Rectal smooth muscle tissue (tissue), 1 donor: ENCODE results near the gene DZIP1L.
A peak's percentile ranks its signal among the peaks of the same experiment; 100 is the strongest.

Source experiments
- H3K27ac ChIP-seq: one replicate; pipeline ENCODE4 v1.7.0; 2013; ENCODE audit warnings: low read depth, low read length, inconsistent platforms
- H3K27me3 ChIP-seq: one replicate; pipeline ENCODE4 v1.7.0; 2013; ENCODE audit warnings: low read length; ENCODE audit not compliant: control insufficient read depth, insufficient read depth
- H3K36me3 ChIP-seq: one replicate; pipeline ENCODE4 v1.7.0; 2013; ENCODE audit warnings: low read length; ENCODE audit not compliant: control insufficient read depth, insufficient read depth
- H3K4me1 ChIP-seq: one replicate; pipeline ENCODE4 v1.7.0; 2013; ENCODE audit warnings: low read length; ENCODE audit not compliant: control insufficient read depth, insufficient read depth
- H3K4me3 ChIP-seq: one replicate; pipeline ENCODE4 v1.7.0; 2013; ENCODE audit warnings: low read length
- H3K9ac ChIP-seq: one replicate; pipeline ENCODE4 v1.7.0; 2013; ENCODE audit warnings: low read length

DZIP1L gene

GRCh38 chr3:138062037-138062436 lies 53.4 kb downstream of the DZIP1L start:
- no peak overlapping the region for H3K4me3 ChIP-seq
- H3K27ac ChIP-seq = no peak overlapping the region
- H3K27me3 ChIP-seq = no peaks in the 10 kb centered on the region
- H3K4me1 ChIP-seq = no peaks in the 10 kb centered on the region
- no peak overlapping the region for H3K9ac ChIP-seq
- peaks cover 7% of the 10 kb centered on the region for H3K36me3 ChIP-seq

- no peak overlapping the region for H3K9ac ChIP-seq
- no peak overlapping the region for H3K4me3 ChIP-seq
- H3K27me3 ChIP-seq = no peaks in the 10 kb centered on the region
- no peak overlapping the region for H3K27ac ChIP-seq
- no peaks in the 10 kb centered on the region for H3K4me1 ChIP-seq
- peaks cover 7% of the 10 kb centered on the region for H3K36me3 ChIP-seq
These were observed 54.6 kb downstream of the DZIP1L start for GRCh38 chr3:138060792-138061191.

- no peak overlapping the region for H3K9ac ChIP-seq
- H3K27ac ChIP-seq = peak overlapping the region; percentile 21
- H3K36me3 ChIP-seq = no peaks in the 10 kb centered on the region
- no peaks in the 10 kb centered on the region for H3K27me3 ChIP-seq
- no peaks in the 10 kb centered on the region for H3K4me1 ChIP-seq
- H3K4me3 ChIP-seq = no peak overlapping the region
These were observed 56.1 kb downstream of the DZIP1L start for GRCh38 chr3:138059261-138059660.

- Histone ChIP-seq H3K9ac (no peak overlapping the region), H3K36me3 (peaks cover 3% of the 10 kb centered on the region), H3K4me1 (no peaks in the 10 kb centered on the region), H3K4me3 (no peak overlapping the region), H3K27ac (no peak overlapping the region), H3K27me3 (no peaks in the 10 kb centered on the region)
These were observed 58.0 kb downstream of the DZIP1L start for GRCh38 chr3:138057384-138057783.

GRCh38 chr3:138054057-138054456 lies 61.4 kb downstream of the DZIP1L start:
- peaks cover 3% of the 10 kb centered on the region for H3K36me3 ChIP-seq
- H3K27me3 ChIP-seq = no peaks in the 10 kb centered on the region
- no peak overlapping the region for H3K9ac ChIP-seq
- no peaks in the 10 kb centered on the region for H3K4me1 ChIP-seq
- no peak overlapping the region for H3K27ac ChIP-seq
- H3K4me3 ChIP-seq = no peak overlapping the region

- H3K4me1 ChIP-seq = no peaks in the 10 kb centered on the region
- H3K4me3 ChIP-seq = no peak overlapping the region
- peaks cover 3% of the 10 kb centered on the region for H3K36me3 ChIP-seq
- H3K27me3 ChIP-seq = no peaks in the 10 kb centered on the region
- H3K9ac ChIP-seq = no peak overlapping the region
- no peak overlapping the region for H3K27ac ChIP-seq
These were observed 63.2 kb downstream of the DZIP1L start for GRCh38 chr3:138051947-138052802.

GRCh38 chr3:138049157-138049919 lies 66.1 kb downstream of the DZIP1L start:
- Histone ChIP-seq H3K36me3 (peaks cover 3% of the 10 kb centered on the region), H3K9ac (no peak overlapping the region), H3K27me3 (no peaks in the 10 kb centered on the region), H3K4me1 (no peaks in the 10 kb centered on the region), H3K4me3 (no peak overlapping the region), H3K27ac (no peak overlapping the region)

GRCh38 chr3:138047596-138048158 lies 67.7 kb downstream of the DZIP1L start:
- H3K4me1 ChIP-seq = no peaks in the 10 kb centered on the region
- no peaks in the 10 kb centered on the region for H3K27me3 ChIP-seq
- peaks cover under 1% of the 10 kb centered on the region for H3K36me3 ChIP-seq
- no peak overlapping the region for H3K4me3 ChIP-seq
- no peak overlapping the region for H3K27ac ChIP-seq
- no peak overlapping the region for H3K9ac ChIP-seq

- Histone ChIP-seq H3K27ac (no peak overlapping the region), H3K4me3 (no peak overlapping the region), H3K27me3 (no peaks in the 10 kb centered on the region), H3K36me3 (no peaks in the 10 kb centered on the region), H3K4me1 (no peaks in the 10 kb centered on the region), H3K9ac (no peak overlapping the region)
These were observed 68.5 kb downstream of the DZIP1L start for GRCh38 chr3:138046955-138047354.

GRCh38 chr3:138046085-138046484 lies 69.3 kb downstream of the DZIP1L start:
- Histone ChIP-seq H3K4me3 (no peak overlapping the region), H3K36me3 (no peaks in the 10 kb centered on the region), H3K9ac (no peak overlapping the region)

GRCh38 chr3:138043266-138044029 lies 72.0 kb downstream of the DZIP1L start:
- H3K36me3 ChIP-seq = no peaks in the 10 kb centered on the region
- no peak overlapping the region for H3K4me3 ChIP-seq
- H3K4me1 ChIP-seq = no peaks in the 10 kb centered on the region
- H3K9ac ChIP-seq = no peak overlapping the region
- no peak overlapping the region for H3K27ac ChIP-seq
- H3K27me3 ChIP-seq = no peaks in the 10 kb centered on the region

More at GRCh38 chr3:138046085-138046484, 69.3 kb downstream of the DZIP1L start:
- Histone ChIP-seq H3K27ac (no peak overlapping the region), H3K27me3 (no peaks in the 10 kb centered on the region), H3K4me1 (no peaks in the 10 kb centered on the region)

- Histone ChIP-seq H3K36me3 (no peaks in the 10 kb centered on the region), H3K9ac (no peak overlapping the region), H3K4me1 (no peaks in the 10 kb centered on the region), H3K4me3 (no peak overlapping the region), H3K27ac (no peak overlapping the region), H3K27me3 (no peaks in the 10 kb centered on the region)
These were observed 73.4 kb downstream of the DZIP1L start for GRCh38 chr3:138042043-138042442.
